Measurements from ENCODE around the gene OSBPL9. TPM values are rescaled to one million over a fixed set of nuclear protein-coding genes. Genes with fewer than 3 reads are reported as not detected.

OSBPL9 gene
- total and polyA plus RNA-seq, 2 donors, result 46.3 to 117 TPM

- Histone ChIP-seq H3K4me1 (ENCODE audit: insufficient read depth) (no peaks in the 10 kb centered on the region), H3K27ac (ENCODE audit: low read depth) (no peak overlapping the region), H3K36me3 (ENCODE audit: insufficient read depth) (peaks cover 2% of the 10 kb centered on the region), H3K4me3 (ENCODE audit: low read depth, low read length) (no peak overlapping the region)
- WGBS, result 75% methylated on average over 4 of the region's 4 CpGs
- no peak for DNase-seq (ENCODE audit: extremely low spot score)
These were observed 141.4 kb downstream of the OSBPL9 start for GRCh38 chr1:51758310-51758709.

DNA sequence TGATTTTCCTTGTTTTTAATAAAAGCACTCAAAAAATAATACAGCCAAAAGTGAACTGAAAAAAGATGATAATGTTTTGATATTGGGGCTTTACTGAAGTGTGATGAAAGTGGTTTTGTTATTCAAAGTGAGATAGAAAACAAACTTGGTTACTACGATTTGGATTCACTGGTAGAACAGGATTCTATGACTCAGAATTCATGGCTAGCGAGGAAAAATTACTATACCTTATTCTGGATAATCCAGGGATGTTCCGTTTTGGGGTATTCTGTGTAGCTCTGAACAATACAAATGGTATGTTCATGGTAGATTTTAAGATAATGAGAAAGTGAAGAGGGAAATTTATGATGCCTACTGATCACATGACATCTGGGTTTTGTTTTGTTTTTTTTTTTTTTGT, 144.0 kb downstream of the OSBPL9 start:
- Histone ChIP-seq H3K4me1 (ENCODE audit: insufficient read depth) (no peaks in the 10 kb centered on the region), H3K36me3 (ENCODE audit: insufficient read depth) (peaks cover 2% of the 10 kb centered on the region), H3K4me3 (ENCODE audit: low read depth, low read length) (no peak overlapping the region), H3K27ac (ENCODE audit: low read depth) (no peak overlapping the region)
- 89% methylated on average over 3 of the region's 3 CpGs for WGBS
- DNase-seq (ENCODE audit: extremely low spot score), result no peak

DNA sequence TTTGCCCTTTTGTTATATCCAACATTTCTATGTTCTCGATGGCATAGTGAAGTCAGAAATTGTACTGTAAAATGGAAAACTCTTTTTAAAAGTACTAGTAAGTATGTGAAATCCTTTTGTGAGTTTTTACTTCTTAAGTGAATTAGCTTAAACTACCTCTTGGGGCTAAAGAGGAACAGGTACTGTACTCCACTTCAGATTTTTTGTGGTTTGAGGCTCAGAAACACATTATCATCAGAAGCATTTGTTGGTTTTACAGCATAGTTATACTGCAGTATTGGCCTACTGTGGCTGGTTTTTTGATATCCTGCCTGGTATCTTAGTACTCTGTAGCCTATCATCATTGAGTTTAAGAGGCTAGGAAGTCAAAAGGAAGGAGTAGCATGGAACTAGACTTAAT, 144.5 kb downstream of the OSBPL9 start:
- DNase-seq (ENCODE audit: extremely low spot score), result no peak
- Histone ChIP-seq H3K4me1 (ENCODE audit: insufficient read depth) (no peaks in the 10 kb centered on the region), H3K36me3 (ENCODE audit: insufficient read depth) (peaks cover 2% of the 10 kb centered on the region), H3K4me3 (ENCODE audit: low read depth, low read length) (no peak overlapping the region), H3K27ac (ENCODE audit: low read depth) (no peak overlapping the region)
- WGBS, result 95% methylated on average over 1 of the region's 1 CpG

DNA sequence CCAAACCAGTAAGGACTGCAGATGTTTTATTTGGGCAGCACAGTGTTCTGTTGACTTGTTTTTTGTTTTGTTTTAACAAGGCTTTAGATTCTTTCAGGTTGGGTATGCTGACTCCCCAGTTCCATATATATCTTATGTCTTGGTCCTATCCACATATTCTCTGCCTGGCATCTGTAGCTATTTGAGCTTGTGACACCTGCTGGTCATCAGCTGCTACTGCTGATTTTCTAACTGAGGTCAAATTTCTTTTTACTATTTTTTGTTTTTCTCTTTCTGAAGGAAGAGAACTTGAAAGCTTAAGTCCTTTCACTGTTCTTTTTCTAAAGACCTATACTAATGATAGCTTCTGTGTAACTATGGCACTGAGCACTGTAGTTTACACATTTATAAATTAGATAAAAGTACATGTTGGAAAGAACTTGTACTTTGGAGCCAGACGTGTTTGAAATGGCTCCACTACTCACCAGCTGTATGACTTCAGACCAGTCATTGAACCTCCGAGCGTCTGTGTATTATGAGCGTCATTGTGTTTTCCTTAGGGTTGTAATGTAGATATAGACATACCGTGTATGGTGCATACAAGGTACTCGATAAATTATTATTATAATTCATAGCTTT, 152.2 kb downstream of the OSBPL9 start:
- DNase-seq (ENCODE audit: extremely low spot score), result no peak
- peaks cover 4% of the 10 kb centered on the region for H3K36me3 ChIP-seq (ENCODE audit: insufficient read depth)
- 55% methylated on average over 6 of the region's 6 CpGs for WGBS
- no peak overlapping the region for H3K27ac ChIP-seq (ENCODE audit: low read depth)
- no peaks in the 10 kb centered on the region for H3K4me1 ChIP-seq (ENCODE audit: insufficient read depth)
- no peak overlapping the region for H3K4me3 ChIP-seq (ENCODE audit: low read depth, low read length)

DNA sequence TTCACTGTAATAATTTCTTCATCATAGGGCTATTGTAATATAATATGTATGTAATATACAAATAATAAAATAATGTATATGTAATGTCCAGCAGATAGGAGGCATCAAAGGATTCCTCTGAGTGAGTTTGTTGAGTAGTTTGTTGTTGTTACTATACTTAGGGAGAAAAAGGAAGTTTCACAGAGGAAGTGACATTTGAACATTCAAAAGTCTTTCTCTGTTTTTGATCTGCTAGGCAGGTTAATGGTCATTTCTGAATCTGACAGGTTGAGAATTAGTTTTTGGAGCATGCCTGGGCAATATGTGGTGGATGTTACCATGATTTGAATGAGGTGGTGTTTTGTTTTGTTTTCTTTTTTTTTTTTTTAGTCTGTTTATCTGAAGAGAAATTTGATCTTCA, 159.5 kb downstream of the OSBPL9 start:
- H3K4me3 ChIP-seq (ENCODE audit: low read depth, low read length), result no peak overlapping the region
- DNase-seq (ENCODE audit: extremely low spot score), result no peak
- no peaks in the 10 kb centered on the region for H3K4me1 ChIP-seq (ENCODE audit: insufficient read depth)
- H3K27ac ChIP-seq (ENCODE audit: low read depth), result no peak overlapping the region
- peaks cover 6% of the 10 kb centered on the region for H3K36me3 ChIP-seq (ENCODE audit: insufficient read depth)

- no peak for DNase-seq (ENCODE audit: extremely low spot score)
- H3K36me3 ChIP-seq (ENCODE audit: insufficient read depth), result peaks cover 4% of the 10 kb centered on the region
- 98% methylated on average over 3 of the region's 3 CpGs for WGBS
- no peak overlapping the region for H3K4me3 ChIP-seq (ENCODE audit: low read depth, low read length)
- no peak overlapping the region for H3K27ac ChIP-seq (ENCODE audit: low read depth)
- no peaks in the 10 kb centered on the region for H3K4me1 ChIP-seq (ENCODE audit: insufficient read depth)
These were observed 164.0 kb downstream of the OSBPL9 start for GRCh38 chr1:51780927-51781326.

DNA sequence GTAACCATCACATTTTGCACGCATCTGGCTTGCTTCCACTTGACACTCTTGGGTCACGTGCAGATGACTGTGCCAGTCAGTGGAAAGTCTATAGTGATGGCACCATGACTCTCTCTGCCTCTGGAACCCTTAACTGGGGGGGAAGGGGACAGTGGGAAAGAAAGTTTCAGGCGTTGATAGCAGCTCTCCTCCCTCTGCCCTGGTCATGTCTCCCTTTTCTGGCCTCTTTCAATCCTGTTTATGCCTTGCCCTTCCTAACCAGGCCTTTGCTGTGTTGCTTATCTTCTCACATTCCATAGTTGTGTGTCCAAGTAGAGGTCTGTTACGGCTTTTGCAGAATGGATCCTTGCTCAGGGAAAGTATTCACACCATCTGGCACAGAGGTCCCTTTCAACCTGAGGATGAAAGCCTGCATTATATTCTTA, 168.1 kb downstream of the OSBPL9 start:
- Histone ChIP-seq H3K4me3 (ENCODE audit: low read depth, low read length) (no peak overlapping the region), H3K27ac (ENCODE audit: low read depth) (no peak overlapping the region), H3K4me1 (ENCODE audit: insufficient read depth) (no peaks in the 10 kb centered on the region), H3K36me3 (ENCODE audit: insufficient read depth) (peaks cover 7% of the 10 kb centered on the region)
- DNase-seq (ENCODE audit: extremely low spot score), result no peak
- 65% methylated on average over 4 of the region's 4 CpGs for WGBS

DNA sequence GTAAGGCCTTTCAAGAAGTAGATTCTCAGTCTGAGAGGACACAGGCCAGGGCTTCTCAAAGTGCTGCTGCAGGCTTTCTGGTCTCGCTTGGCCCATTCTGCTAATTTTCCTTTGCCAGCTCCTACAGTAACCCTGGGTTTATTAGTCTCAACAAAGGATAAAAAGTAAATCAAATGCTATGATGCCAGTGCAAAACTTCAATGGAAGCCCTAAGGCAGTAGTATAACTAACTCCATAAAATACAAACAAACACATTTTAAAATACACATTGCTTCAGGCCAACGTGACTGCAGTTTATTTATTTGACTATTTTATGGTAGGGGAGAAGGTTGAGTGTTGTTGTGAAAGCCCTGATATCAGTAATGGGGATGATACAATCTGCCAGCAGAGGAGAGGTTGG, 172.0 kb downstream of the OSBPL9 start:
- DNase-seq (ENCODE audit: extremely low spot score), result no peak
- Histone ChIP-seq H3K4me1 (ENCODE audit: insufficient read depth) (no peaks in the 10 kb centered on the region), H3K36me3 (ENCODE audit: insufficient read depth) (peaks cover 11% of the 10 kb centered on the region), H3K4me3 (ENCODE audit: low read depth, low read length) (no peak overlapping the region), H3K27ac (ENCODE audit: low read depth) (no peak overlapping the region)
- 49% methylated on average over 2 of the region's 2 CpGs for WGBS

DNA sequence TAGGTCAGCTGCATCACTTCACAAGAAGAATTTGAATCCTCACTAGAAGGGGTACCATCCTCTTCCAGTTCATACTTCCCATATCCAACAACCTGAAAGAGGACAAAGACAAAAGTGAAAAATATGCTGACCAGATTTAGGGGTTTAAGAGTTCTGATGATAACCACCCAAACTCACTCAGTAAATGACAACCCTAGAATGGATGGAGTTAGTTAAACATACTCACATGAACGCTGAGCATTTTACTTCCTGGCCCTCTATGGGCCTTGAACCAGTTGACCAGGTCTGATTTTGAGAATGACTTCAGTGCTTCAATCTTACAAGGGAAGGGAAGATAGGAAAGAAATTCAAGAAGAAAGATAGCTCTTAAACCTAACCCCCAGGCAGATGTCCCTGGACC, 172.4 kb downstream of the OSBPL9 start:
- H3K27ac ChIP-seq (ENCODE audit: low read depth), result no peak overlapping the region
- H3K4me1 ChIP-seq (ENCODE audit: insufficient read depth), result no peaks in the 10 kb centered on the region
- peaks cover 11% of the 10 kb centered on the region for H3K36me3 ChIP-seq (ENCODE audit: insufficient read depth)
- H3K4me3 ChIP-seq (ENCODE audit: low read depth, low read length), result no peak overlapping the region
- WGBS, result 93% methylated on average over 1 of the region's 1 CpG
- DNase-seq (ENCODE audit: extremely low spot score), result no peak

DNA sequence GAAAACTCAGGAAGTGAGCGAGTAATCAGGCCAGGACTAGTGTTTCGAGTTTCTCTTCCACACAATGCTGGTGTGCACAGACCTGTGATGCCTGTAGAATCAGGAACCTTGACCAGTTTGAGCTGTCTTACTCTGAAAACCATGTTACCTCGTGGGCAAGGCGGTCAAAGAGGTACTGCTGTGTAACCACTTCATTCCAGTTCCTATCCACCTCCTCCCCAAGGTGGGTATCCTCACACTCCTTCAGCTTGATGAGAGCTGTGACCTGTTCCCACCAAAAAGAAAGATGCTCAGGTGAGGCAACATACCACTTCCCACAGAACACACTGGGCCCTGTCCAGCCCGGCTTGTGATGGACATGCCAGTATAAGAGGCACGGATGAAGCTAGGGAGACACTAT, 173.5 kb downstream of the OSBPL9 start:
- 95% methylated on average over 6 of the region's 6 CpGs for WGBS
- Histone ChIP-seq H3K36me3 (ENCODE audit: insufficient read depth) (peaks cover 11% of the 10 kb centered on the region), H3K27ac (ENCODE audit: low read depth) (no peak overlapping the region), H3K4me3 (ENCODE audit: low read depth, low read length) (no peak overlapping the region), H3K4me1 (ENCODE audit: insufficient read depth) (no peaks in the 10 kb centered on the region)
- DNase-seq (ENCODE audit: extremely low spot score), result no peak

GRCh38 chr1:51791888-51792287, 175.0 kb downstream of the OSBPL9 start:
- 92% methylated on average over 1 of the region's 1 CpG for WGBS
- no peak overlapping the region for H3K4me3 ChIP-seq (ENCODE audit: low read depth, low read length)
- H3K36me3 ChIP-seq (ENCODE audit: insufficient read depth), result peaks cover 11% of the 10 kb centered on the region
- DNase-seq (ENCODE audit: extremely low spot score), result no peak
- H3K27ac ChIP-seq (ENCODE audit: low read depth), result no peak overlapping the region
- H3K4me1 ChIP-seq (ENCODE audit: insufficient read depth), result no peaks in the 10 kb centered on the region

GRCh38 chr1:51792864-51793263, 176.0 kb downstream of the OSBPL9 start:
- Histone ChIP-seq H3K27ac (ENCODE audit: low read depth) (no peak overlapping the region), H3K4me1 (ENCODE audit: insufficient read depth) (no peaks in the 10 kb centered on the region), H3K4me3 (ENCODE audit: low read depth, low read length) (no peak overlapping the region), H3K36me3 (ENCODE audit: insufficient read depth) (peaks cover 11% of the 10 kb centered on the region)
- WGBS, result 96% methylated on average over 1 of the region's 1 CpG
- DNase-seq (ENCODE audit: extremely low spot score), result no peak

GRCh38 chr1:51794260-51794659, 177.4 kb downstream of the OSBPL9 start:
- peaks cover 11% of the 10 kb centered on the region for H3K36me3 ChIP-seq (ENCODE audit: insufficient read depth)
- 100% methylated on average over 2 of the region's 2 CpGs for WGBS
- no peaks in the 10 kb centered on the region for H3K4me1 ChIP-seq (ENCODE audit: insufficient read depth)
- DNase-seq (ENCODE audit: extremely low spot score), result no peak
- no peak overlapping the region for H3K4me3 ChIP-seq (ENCODE audit: low read depth, low read length)
- H3K27ac ChIP-seq (ENCODE audit: low read depth), result no peak overlapping the region

DNA sequence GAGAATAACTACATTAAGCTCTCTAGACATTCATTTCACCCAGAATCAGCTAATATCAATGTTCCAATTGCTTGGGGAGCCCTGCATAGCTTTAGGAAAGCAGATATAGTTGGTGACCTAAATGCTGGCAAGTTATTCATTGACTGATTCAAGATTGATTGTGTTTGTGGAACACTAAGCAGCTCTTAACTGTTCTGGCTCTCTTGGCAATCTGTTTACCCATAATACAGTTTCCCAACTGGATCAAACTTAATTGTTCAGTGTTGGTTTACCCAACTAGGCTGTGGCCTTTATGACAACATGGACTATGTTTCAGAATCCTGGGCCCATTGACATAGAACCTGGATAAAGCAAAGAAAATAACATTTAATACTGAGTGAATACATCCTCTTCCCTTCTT, 178.0 kb downstream of the OSBPL9 start:
- no peak for DNase-seq (ENCODE audit: extremely low spot score)
- Histone ChIP-seq H3K4me1 (ENCODE audit: insufficient read depth) (no peaks in the 10 kb centered on the region), H3K4me3 (ENCODE audit: low read depth, low read length) (no peak overlapping the region), H3K27ac (ENCODE audit: low read depth) (no peak overlapping the region), H3K36me3 (ENCODE audit: insufficient read depth) (peaks cover 6% of the 10 kb centered on the region)

DNA sequence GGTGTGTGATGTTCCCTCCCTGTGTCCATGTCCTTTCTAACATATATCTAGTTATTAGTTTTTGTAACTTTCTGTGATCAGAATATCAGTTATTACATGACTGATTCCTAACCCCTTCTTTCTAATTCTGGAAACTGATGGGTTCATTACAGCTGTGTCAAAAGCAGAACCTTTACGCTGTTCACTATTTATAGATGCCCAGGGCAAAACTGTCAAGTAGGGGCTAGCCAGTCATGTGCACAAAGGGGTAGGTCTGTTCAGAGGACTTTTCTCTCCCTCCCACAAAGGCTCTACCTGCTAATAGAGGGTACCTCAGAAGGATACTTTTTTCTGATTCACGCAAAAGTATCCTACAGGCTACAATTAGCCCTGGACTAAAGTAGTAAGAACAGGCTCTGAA, 182.5 kb downstream of the OSBPL9 start:
- WGBS, result 95% methylated on average over 2 of the region's 2 CpGs
- no peaks in the 10 kb centered on the region for H3K36me3 ChIP-seq (ENCODE audit: insufficient read depth)

More for the DNA sequence above, 182.5 kb downstream of the OSBPL9 start:
- Histone ChIP-seq H3K27ac (ENCODE audit: low read depth) (no peak overlapping the region), H3K4me1 (ENCODE audit: insufficient read depth) (no peaks in the 10 kb centered on the region), H3K4me3 (ENCODE audit: low read depth, low read length) (no peak overlapping the region)
- DNase-seq (ENCODE audit: extremely low spot score), result no peak

Data from urinary bladder (tissue), 4 donors.